HTERT RPE-1 (cell line): ENCODE measurements around the gene RBM33.

Experiments used
- in situ Hi-C: fragments of 300-500 bp; cut with MboI; formaldehyde crosslinking; loops from 4 replicates; pipeline ENCODE4 v1.14.3; 2020; ENCODE audit warnings: low sequenced_read_pairs

The RBM33 gene

DNA sequence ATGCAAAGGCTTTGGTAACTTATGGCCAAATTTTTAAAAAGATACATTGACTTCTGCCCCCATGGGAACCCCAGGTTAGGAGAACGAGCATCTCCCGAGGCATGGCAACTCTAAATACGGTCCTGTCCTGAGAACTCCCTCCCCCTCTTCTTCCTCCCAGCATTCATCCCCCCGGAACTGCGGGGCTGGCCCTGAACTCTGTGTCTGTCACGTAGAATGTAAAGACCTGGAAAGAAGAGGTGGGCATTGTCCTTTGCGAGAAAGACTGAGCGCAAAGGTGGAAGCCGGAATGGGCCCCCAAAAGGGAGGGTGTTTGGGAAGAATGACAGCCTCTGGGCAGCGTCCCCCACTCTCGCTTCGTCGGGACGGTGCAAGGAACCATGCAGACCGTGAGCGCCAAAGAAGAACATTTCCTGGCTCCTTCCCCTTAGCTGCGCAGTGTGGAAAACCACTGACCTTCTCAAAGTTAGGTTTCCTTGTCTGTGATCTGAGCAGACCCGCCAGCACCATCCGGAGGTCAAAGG lies 146.8 kb downstream of the RBM33 start:
- in situ Hi-C loops: no loop called here

GRCh38 chr7:155791836-155792235 lies 147.4 kb downstream of the RBM33 start:
- in situ Hi-C loops: no loop called here

- in situ Hi-C loops: no loop called here
Measured at GRCh38 chr7:155792315-155792960, 148.0 kb downstream of the RBM33 start.

GRCh38 chr7:155792999-155793560 lies 148.6 kb downstream of the RBM33 start:
- in situ Hi-C loops: no loop called here

DNA sequence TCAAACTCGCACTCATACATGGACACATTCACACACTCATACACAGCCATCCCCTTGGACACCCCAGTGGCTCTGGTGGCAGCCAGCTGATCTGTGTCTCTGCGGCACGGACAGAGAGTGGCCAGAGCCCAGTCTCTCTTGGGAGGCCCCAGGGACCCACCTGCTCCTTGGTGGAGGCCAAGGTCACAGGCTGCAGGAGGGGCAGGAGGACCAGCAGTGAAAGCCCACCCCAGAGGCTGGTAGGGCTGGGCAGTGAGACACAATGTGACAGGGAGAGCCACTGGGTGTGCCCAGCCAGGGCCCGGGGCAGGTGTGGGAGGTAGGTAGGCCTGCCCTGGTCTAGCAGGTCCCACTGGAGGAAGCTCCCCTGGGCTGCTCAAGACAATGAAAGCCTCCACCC lies 149.3 kb downstream of the RBM33 start:
- in situ Hi-C loops: no loop called here

- in situ Hi-C loops: no loop called here
Measured at GRCh38 chr7:155794196-155794595, 149.7 kb downstream of the RBM33 start.

DNA sequence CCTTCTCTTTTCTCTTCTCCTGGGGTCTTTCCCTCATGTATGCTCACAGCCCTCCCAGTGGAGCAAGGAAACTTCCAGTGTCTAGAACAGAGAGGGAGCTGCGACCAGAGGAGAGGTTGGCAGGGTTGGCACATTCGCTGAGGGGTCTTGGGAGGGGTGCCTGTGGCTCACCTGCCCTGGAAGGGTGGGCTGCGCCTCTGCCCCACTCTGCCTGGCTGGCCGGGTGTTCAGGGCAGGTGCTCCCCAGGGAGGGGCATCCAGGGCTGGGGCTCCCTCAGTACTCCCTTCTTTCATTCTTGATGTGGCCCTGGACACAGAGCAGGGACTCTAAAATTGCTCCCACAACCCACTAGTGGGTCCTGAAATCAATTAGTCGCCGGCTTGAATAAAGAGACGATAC lies 150.9 kb downstream of the RBM33 start:
- in situ Hi-C loops: no loop called here

DNA sequence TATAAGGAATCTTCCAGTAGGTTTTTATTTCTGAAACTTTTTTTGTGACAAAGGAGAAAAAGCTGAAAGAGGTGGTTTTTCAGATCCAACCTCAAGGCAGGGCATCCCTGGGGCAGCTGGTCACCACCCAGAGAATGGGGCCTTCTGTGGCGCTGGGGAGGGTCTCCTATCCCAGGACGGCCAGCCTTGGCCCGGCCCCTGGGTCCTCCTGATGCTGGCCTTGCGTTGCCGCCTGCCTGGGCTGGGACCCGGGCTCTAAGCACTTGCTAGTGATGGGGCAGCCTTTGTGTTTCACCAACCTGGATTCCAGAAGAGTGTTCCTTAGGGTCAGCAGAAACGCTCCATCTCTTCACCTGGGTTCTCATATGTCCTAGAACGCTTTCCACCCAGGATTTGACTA lies 151.5 kb downstream of the RBM33 start:
- in situ Hi-C loops: no loop called here

GRCh38 chr7:155796381-155797261 lies 152.2 kb downstream of the RBM33 start:
- in situ Hi-C loops: no loop called here

GRCh38 chr7:155797262-155798250 lies 153.1 kb downstream of the RBM33 start:
- in situ Hi-C loops: no loop called here

GRCh38 chr7:155798673-155799439 lies 154.4 kb downstream of the RBM33 start:
- in situ Hi-C loops: no loop called here

DNA sequence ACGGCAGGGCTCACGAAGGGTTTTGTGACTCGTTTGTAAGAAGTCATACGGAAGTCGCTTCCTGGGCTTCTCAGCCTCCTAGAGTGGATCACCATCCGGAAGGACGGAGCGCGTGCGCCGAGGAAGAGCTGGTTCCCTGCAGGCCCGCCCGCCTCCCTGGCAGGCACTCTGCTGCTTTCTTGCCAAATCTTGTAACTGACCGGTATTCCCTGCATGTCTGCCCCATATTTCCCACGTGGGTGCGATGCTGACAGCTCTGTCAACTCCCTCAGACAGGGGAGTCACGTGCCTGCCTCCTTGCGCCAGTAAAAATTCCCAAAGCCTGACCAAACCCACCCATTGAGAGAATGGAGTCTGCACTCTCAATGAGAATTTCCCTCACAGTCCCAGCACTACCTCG lies 155.1 kb downstream of the RBM33 start:
- in situ Hi-C loops: no loop called here

GRCh38 chr7:155800301-155800700 lies 155.8 kb downstream of the RBM33 start:
- in situ Hi-C loops: no loop called here

DNA sequence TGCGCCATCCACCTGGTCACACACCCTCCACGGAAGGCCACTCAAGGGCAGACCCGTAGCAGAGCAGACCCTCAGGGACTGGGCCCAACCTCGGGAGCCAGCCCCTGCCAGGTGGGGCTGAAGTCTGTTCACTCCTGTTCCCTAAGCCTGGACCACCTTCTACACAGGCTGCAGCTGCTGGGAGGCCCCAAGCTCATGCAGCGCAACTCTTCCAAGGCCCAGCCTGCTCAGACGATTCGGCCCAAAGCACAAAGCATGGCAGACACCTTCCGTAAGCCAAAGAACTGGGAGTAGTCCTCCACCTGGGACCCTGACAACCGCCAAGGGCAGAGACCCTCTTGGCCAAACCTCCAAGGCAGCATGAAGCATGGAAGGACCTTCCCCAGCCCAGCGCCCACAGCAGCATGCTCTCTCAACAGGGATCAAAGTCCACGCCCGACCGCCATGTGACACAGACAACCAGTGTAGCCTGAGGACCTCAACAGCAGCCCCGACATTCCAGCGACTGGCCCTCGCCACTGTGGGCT lies 156.3 kb downstream of the RBM33 start:
- in situ Hi-C loops: no loop called here

DNA sequence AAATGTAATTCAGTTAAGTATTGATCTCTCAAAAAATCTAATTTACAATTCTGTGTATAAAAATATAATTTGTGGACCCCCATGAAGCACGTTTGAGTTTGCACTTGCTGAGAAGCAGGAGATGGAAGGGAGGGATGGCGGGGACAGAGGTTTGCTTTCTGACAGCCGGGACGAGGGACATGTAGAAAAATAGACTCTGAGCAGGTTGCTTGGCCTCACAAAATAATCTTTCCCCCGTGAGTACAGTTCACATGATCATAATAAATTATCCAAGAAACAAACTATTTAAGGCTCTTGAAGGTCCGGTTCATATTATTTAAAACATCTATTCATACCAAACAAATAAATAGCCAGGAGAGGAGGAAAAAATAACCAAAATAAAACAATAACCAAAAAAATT lies 157.8 kb downstream of the RBM33 start:
- in situ Hi-C loops: no loop called here

GRCh38 chr7:155802906-155803417 lies 158.5 kb downstream of the RBM33 start:
- in situ Hi-C loops: no loop called here

GRCh38 chr7:155803418-155804376 lies 159.2 kb downstream of the RBM33 start:
- in situ Hi-C loops: no loop called here

- in situ Hi-C loops: no loop called here
Measured at GRCh38 chr7:155804431-155804831, 160.0 kb downstream of the RBM33 start.
